RWPE1 (cell line): Measurements from ENCODE around the gene PTCD1.

ENCODE experiments used
- CTCF ChIA-PET: fragments of 350-600 bp; sonication (Branson Sonifier 250); formaldehyde crosslinking; extraction: SDS; loops from one replicate; lab custom pipeline; 2021; lab: Yijun Ruan, JAX
- POLR2A ChIA-PET: fragments of 400-600 bp; formaldehyde crosslinking; extraction: SDS; loops from one replicate; lab custom pipeline; 2020; ENCODE audit warnings: antibody characterized with exemption; ENCODE audit not compliant: low non-redundant PET; lab: Yijun Ruan, JAX
- DNase-seq: peaks from one replicate; pipeline ENCODE4 v3.0.0; 2012; ENCODE audit warnings: low spot score
- H3K27ac ChIP-seq: fragments of 450-650 bp; 2 replicates; pipeline ENCODE4 v1.5.1; 2017
- CTCF ChIP-seq: fragments of 450-650 bp; conservative IDR thresholded peaks from 2 replicates; pipeline ENCODE4 v1.5.1; 2017; ENCODE audit warnings: low read depth, mild to moderate bottlenecking

PTCD1 gene

GRCh38 chr7:99368750-99369389, 69.7 kb downstream of the PTCD1 start:
- TF ChIP-seq CTCF, result no peak
- peak; percentile 37 for DNase-seq
- ChIA-PET POLR2A (no interaction called here), CTCF (interaction anchor here (0.6 kb wide), 1 partner anchor 53 kb away, joined by 4 read pairs; no protein-coding TSS in a partner anchor)
- H3K27ac ChIP-seq, result peak overlapping the region; percentile 97
